Spleen (tissue), 3 donors: ENCODE measurements around the gene HOXD12.

Experiments used
- POLR2A ChIP-seq, 3 donors: fragments of 450-650 bp; IDR thresholded peaks; one replicate each; pipeline ENCODE4 v1.5.1; 2017; ENCODE audit warnings: antibody characterized with exemption in 3 of 3, mild to moderate bottlenecking in 1 of 3
- POLR2AphosphoS5 ChIP-seq, 3 donors: sonication (generic); formaldehyde crosslinking; IDR thresholded peaks; one replicate each; pipeline ENCODE4 v1.5.1; 2017; ENCODE audit warnings: antibody characterized with exemption in 3 of 3

DNA sequence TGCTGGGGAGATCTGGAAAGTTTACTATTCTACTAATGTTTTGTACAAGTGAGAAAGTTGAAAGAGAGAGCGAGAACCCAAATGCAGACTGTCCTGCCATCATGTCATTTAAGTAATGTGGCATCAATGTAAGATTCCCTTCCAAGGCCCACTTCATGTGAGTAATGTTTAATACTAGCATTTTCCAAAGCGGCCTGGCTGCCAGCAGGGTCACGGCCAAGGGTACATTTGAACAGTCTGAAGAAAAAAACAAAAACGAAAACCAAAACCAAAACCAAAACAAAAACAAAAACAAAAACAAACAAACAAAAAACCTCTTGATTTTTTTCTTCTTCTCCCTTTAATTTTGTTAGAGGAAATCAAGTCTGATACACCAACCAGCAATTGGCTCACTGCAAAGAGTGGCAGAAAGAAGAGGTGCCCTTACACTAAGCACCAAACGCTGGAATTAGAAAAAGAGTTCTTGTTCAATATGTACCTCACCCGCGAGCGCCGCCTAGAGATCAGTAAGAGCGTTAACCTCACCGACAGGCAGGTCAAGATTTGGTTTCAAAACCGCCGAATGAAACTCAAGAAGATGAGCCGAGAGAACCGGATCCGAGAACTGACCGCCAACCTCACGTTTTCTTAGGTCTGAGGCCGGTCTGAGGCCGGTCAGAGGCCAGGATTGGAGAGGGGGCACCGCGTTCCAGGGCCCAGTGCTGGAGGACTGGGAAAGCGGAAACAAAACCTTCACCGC lies 19.2 kb downstream of the HOXD12 start:
- TF ChIP-seq POLR2A (IDR thresholded peaks at IDR 0.05) (no peak), POLR2AphosphoS5 (IDR thresholded peaks at IDR 0.05) (peak in 1 of 3 donors; percentile 12)
